ENCODE results near the gene PLCH2. TPM values are rescaled to one million over a fixed set of nuclear protein-coding genes. Genes with fewer than 3 reads are reported as not detected.

The PLCH2 gene
- total and polyA plus RNA-seq, 4 donors, result 3.3 to 19.0 (median 12.1) TPM

GRCh38 chr1:2480986-2481364, 4.9 kb downstream of the PLCH2 start:
- Histone ChIP-seq H3K36me3 (ENCODE audit: control insufficient read depth, insufficient read depth, low read length) (peaks cover 66% of the 10 kb centered on the region), H3K27ac (ENCODE audit: low read depth, low read length) (no peak overlapping the region), H3K27me3 (ENCODE audit: control insufficient read depth, insufficient read depth, low read length) (no peaks in the 10 kb centered on the region), H3K4me3 (ENCODE audit: low read depth, low read length) (no peak overlapping the region), H3K4me1 (ENCODE audit: control insufficient read depth, insufficient read depth, low read length) (peaks cover 40% of the 10 kb centered on the region), H3K9me3 (ENCODE audit: control insufficient read depth, insufficient read depth, low read length) (no peaks in the 10 kb centered on the region)
- WGBS (ENCODE audit: insufficient coverage), result 76% methylated on average over 12 of the region's 12 CpGs
- peak in 2 of 6 donors; percentile 51 to 84 for DNase-seq (ENCODE audit: low read depth in 4 of 6, low spot score in 6 of 6)

- Histone ChIP-seq H3K27ac (ENCODE audit: low read depth, low read length) (no peak overlapping the region), H3K36me3 (ENCODE audit: control insufficient read depth, insufficient read depth, low read length) (peaks cover 69% of the 10 kb centered on the region), H3K27me3 (ENCODE audit: control insufficient read depth, insufficient read depth, low read length) (no peaks in the 10 kb centered on the region), H3K4me3 (ENCODE audit: low read depth, low read length) (no peak overlapping the region), H3K4me1 (ENCODE audit: control insufficient read depth, insufficient read depth, low read length) (peaks cover 40% of the 10 kb centered on the region), H3K9me3 (ENCODE audit: control insufficient read depth, insufficient read depth, low read length) (no peaks in the 10 kb centered on the region)
- peak in 1 of 6 donors; percentile 23 for DNase-seq (ENCODE audit: low read depth in 4 of 6, low spot score in 6 of 6)
- WGBS (ENCODE audit: insufficient coverage), result 47% methylated on average over 10 of the region's 10 CpGs
Measured at GRCh38 chr1:2481885-2482284, 5.8 kb downstream of the PLCH2 start.

- Histone ChIP-seq H3K36me3 (ENCODE audit: control insufficient read depth, insufficient read depth, low read length) (peaks cover 76% of the 10 kb centered on the region), H3K27ac (ENCODE audit: low read depth, low read length) (no peak overlapping the region), H3K27me3 (ENCODE audit: control insufficient read depth, insufficient read depth, low read length) (no peaks in the 10 kb centered on the region), H3K4me3 (ENCODE audit: low read depth, low read length) (no peak overlapping the region), H3K9me3 (ENCODE audit: control insufficient read depth, insufficient read depth, low read length) (no peaks in the 10 kb centered on the region), H3K4me1 (ENCODE audit: control insufficient read depth, insufficient read depth, low read length) (peaks cover 40% of the 10 kb centered on the region)
- WGBS (ENCODE audit: insufficient coverage), result 70% methylated on average over 11 of the region's 11 CpGs
- DNase-seq (ENCODE audit: low read depth in 4 of 6, low spot score in 6 of 6), result no peak
Measured at GRCh38 chr1:2482588-2482987, 6.5 kb downstream of the PLCH2 start.

- DNase-seq (ENCODE audit: low read depth in 4 of 6, low spot score in 6 of 6), result no peak
- 85% methylated on average over 13 of the region's 13 CpGs for WGBS (ENCODE audit: insufficient coverage)
- no peak overlapping the region for H3K4me3 ChIP-seq (ENCODE audit: low read depth, low read length)
- H3K4me1 ChIP-seq (ENCODE audit: control insufficient read depth, insufficient read depth, low read length), result peaks cover 37% of the 10 kb centered on the region
- H3K27me3 ChIP-seq (ENCODE audit: control insufficient read depth, insufficient read depth, low read length), result no peaks in the 10 kb centered on the region
- peaks cover 76% of the 10 kb centered on the region for H3K36me3 ChIP-seq (ENCODE audit: control insufficient read depth, insufficient read depth, low read length)
- no peak overlapping the region for H3K27ac ChIP-seq (ENCODE audit: low read depth, low read length)
- H3K9me3 ChIP-seq (ENCODE audit: control insufficient read depth, insufficient read depth, low read length), result no peaks in the 10 kb centered on the region
Measured at GRCh38 chr1:2483026-2483425, 6.9 kb downstream of the PLCH2 start.

GRCh38 chr1:2483970-2484369, 7.9 kb downstream of the PLCH2 start:
- no peak overlapping the region for H3K27ac ChIP-seq (ENCODE audit: low read depth, low read length)
- WGBS (ENCODE audit: insufficient coverage), result 86% methylated on average over 13 of the region's 16 CpGs
- no peaks in the 10 kb centered on the region for H3K27me3 ChIP-seq (ENCODE audit: control insufficient read depth, insufficient read depth, low read length)
- no peak for DNase-seq (ENCODE audit: low read depth in 4 of 6, low spot score in 6 of 6)
- peaks cover 34% of the 10 kb centered on the region for H3K4me1 ChIP-seq (ENCODE audit: control insufficient read depth, insufficient read depth, low read length)
- H3K4me3 ChIP-seq (ENCODE audit: low read depth, low read length), result no peak overlapping the region
- H3K36me3 ChIP-seq (ENCODE audit: control insufficient read depth, insufficient read depth, low read length), result peaks cover 73% of the 10 kb centered on the region
- no peaks in the 10 kb centered on the region for H3K9me3 ChIP-seq (ENCODE audit: control insufficient read depth, insufficient read depth, low read length)

- H3K4me3 ChIP-seq (ENCODE audit: low read depth, low read length), result no peak overlapping the region
- WGBS (ENCODE audit: insufficient coverage), result 84% methylated on average over 3 of the region's 4 CpGs
- H3K27me3 ChIP-seq (ENCODE audit: control insufficient read depth, insufficient read depth, low read length), result no peaks in the 10 kb centered on the region
- DNase-seq (ENCODE audit: low read depth in 4 of 6, low spot score in 6 of 6), result no peak
- no peak overlapping the region for H3K27ac ChIP-seq (ENCODE audit: low read depth, low read length)
- H3K36me3 ChIP-seq (ENCODE audit: control insufficient read depth, insufficient read depth, low read length), result peaks cover 73% of the 10 kb centered on the region
- H3K9me3 ChIP-seq (ENCODE audit: control insufficient read depth, insufficient read depth, low read length), result no peaks in the 10 kb centered on the region
- peaks cover 16% of the 10 kb centered on the region for H3K4me1 ChIP-seq (ENCODE audit: control insufficient read depth, insufficient read depth, low read length)
Measured at GRCh38 chr1:2486041-2486440, 10.0 kb downstream of the PLCH2 start.

- Histone ChIP-seq H3K27ac (ENCODE audit: low read depth, low read length) (no peak overlapping the region), H3K9me3 (ENCODE audit: control insufficient read depth, insufficient read depth, low read length) (no peaks in the 10 kb centered on the region), H3K4me1 (ENCODE audit: control insufficient read depth, insufficient read depth, low read length) (peaks cover 11% of the 10 kb centered on the region), H3K4me3 (ENCODE audit: low read depth, low read length) (no peak overlapping the region), H3K36me3 (ENCODE audit: control insufficient read depth, insufficient read depth, low read length) (peaks cover 76% of the 10 kb centered on the region), H3K27me3 (ENCODE audit: control insufficient read depth, insufficient read depth, low read length) (no peaks in the 10 kb centered on the region)
- 86% methylated on average over 9 of the region's 9 CpGs for WGBS (ENCODE audit: insufficient coverage)
- DNase-seq (ENCODE audit: low read depth in 4 of 6, low spot score in 6 of 6), result no peak
Measured at GRCh38 chr1:2486558-2486957, 10.5 kb downstream of the PLCH2 start.

- no peak overlapping the region for H3K4me3 ChIP-seq (ENCODE audit: low read depth, low read length)
- 100% methylated on average over 1 of the region's 2 CpGs for WGBS (ENCODE audit: insufficient coverage)
- no peak overlapping the region for H3K27ac ChIP-seq (ENCODE audit: low read depth, low read length)
- no peak for DNase-seq (ENCODE audit: low read depth in 4 of 6, low spot score in 6 of 6)
- peaks cover 12% of the 10 kb centered on the region for H3K4me1 ChIP-seq (ENCODE audit: control insufficient read depth, insufficient read depth, low read length)
- no peaks in the 10 kb centered on the region for H3K27me3 ChIP-seq (ENCODE audit: control insufficient read depth, insufficient read depth, low read length)
- H3K9me3 ChIP-seq (ENCODE audit: control insufficient read depth, insufficient read depth, low read length), result no peaks in the 10 kb centered on the region
- H3K36me3 ChIP-seq (ENCODE audit: control insufficient read depth, insufficient read depth, low read length), result peaks cover 84% of the 10 kb centered on the region
Measured at GRCh38 chr1:2488688-2489087, 12.6 kb downstream of the PLCH2 start.

GRCh38 chr1:2489615-2490014, 13.5 kb downstream of the PLCH2 start:
- Histone ChIP-seq H3K9me3 (ENCODE audit: control insufficient read depth, insufficient read depth, low read length) (no peaks in the 10 kb centered on the region), H3K4me1 (ENCODE audit: control insufficient read depth, insufficient read depth, low read length) (peaks cover 17% of the 10 kb centered on the region), H3K36me3 (ENCODE audit: control insufficient read depth, insufficient read depth, low read length) (peaks cover 82% of the 10 kb centered on the region), H3K27ac (ENCODE audit: low read depth, low read length) (no peak overlapping the region), H3K4me3 (ENCODE audit: low read depth, low read length) (no peak overlapping the region), H3K27me3 (ENCODE audit: control insufficient read depth, insufficient read depth, low read length) (no peaks in the 10 kb centered on the region)
- WGBS (ENCODE audit: insufficient coverage), result 89% methylated on average over 11 of the region's 14 CpGs
- DNase-seq (ENCODE audit: low read depth in 4 of 6, low spot score in 6 of 6), result no peak

- H3K9me3 ChIP-seq (ENCODE audit: control insufficient read depth, insufficient read depth, low read length), result no peaks in the 10 kb centered on the region
- H3K36me3 ChIP-seq (ENCODE audit: control insufficient read depth, insufficient read depth, low read length), result peaks cover 83% of the 10 kb centered on the region
- 71% methylated on average over 13 of the region's 13 CpGs for WGBS (ENCODE audit: insufficient coverage)
- H3K4me3 ChIP-seq (ENCODE audit: low read depth, low read length), result no peak overlapping the region
- no peaks in the 10 kb centered on the region for H3K27me3 ChIP-seq (ENCODE audit: control insufficient read depth, insufficient read depth, low read length)
- H3K27ac ChIP-seq (ENCODE audit: low read depth, low read length), result no peak overlapping the region
- no peak for DNase-seq (ENCODE audit: low read depth in 4 of 6, low spot score in 6 of 6)
- H3K4me1 ChIP-seq (ENCODE audit: control insufficient read depth, insufficient read depth, low read length), result peaks cover 17% of the 10 kb centered on the region
Measured at GRCh38 chr1:2492091-2492490, 16.0 kb downstream of the PLCH2 start.
